Measurements from ENCODE around the gene CDH24. TPM values are rescaled to one million over a fixed set of nuclear protein-coding genes. Genes with fewer than 3 reads are reported as not detected.

CDH24 gene
- total RNA-seq, 6 donors from 2014 or later, result 2.0 to 8.0 (median 4.2) TPM

GRCh38 chr14:23090254-23090636, 32.9 kb upstream of the CDH24 start:
- DNase-seq (no peak), ATAC-seq (ENCODE audit: low FRiP score in 2 of 2) (no peak)
- H3K4me3 ChIP-seq, result no peak overlapping the region
- 47 to 62% methylated on average over 4 of the region's 4 CpGs for WGBS, 2 donors
- peak overlapping the region in 1 of 4 donors; percentile 13 for H3K27ac ChIP-seq
- H3K9me3 ChIP-seq, result no peaks in the 10 kb centered on the region
- H3K36me3 ChIP-seq, result peaks cover 26 to 79% (median 60%) of the 10 kb centered on the region in 4 donors
- peaks cover 22 to 50% (median 33%) of the 10 kb centered on the region in 4 donors for H3K4me1 ChIP-seq
- H3K27me3 ChIP-seq, result no peaks in the 10 kb centered on the region
- TF ChIP-seq POLR2AphosphoS5 (IDR thresholded peaks at IDR 0.05), result no peak
- no peak for TF ChIP-seq CTCF (IDR thresholded peaks at IDR 0.05)
- no peak for TF ChIP-seq POLR2A (IDR thresholded peaks at IDR 0.05)
- no peak for TF ChIP-seq EP300 (IDR thresholded peaks at IDR 0.05)

- DNase-seq, result no peak
- peaks cover 22 to 50% (median 33%) of the 10 kb centered on the region in 4 donors for H3K4me1 ChIP-seq
- no peaks in the 10 kb centered on the region for H3K9me3 ChIP-seq
- no peaks in the 10 kb centered on the region for H3K27me3 ChIP-seq
- H3K36me3 ChIP-seq, result peaks cover 26 to 85% (median 65%) of the 10 kb centered on the region in 4 donors
- WGBS, 2 donors, result 73 to 88% methylated on average over 12 of the region's 12 CpGs
- ATAC-seq (ENCODE audit: low FRiP score in 2 of 2), result no peak
- H3K4me3 ChIP-seq, result no peak overlapping the region
- no peak for TF ChIP-seq POLR2A (IDR thresholded peaks at IDR 0.05)
- no peak for TF ChIP-seq POLR2AphosphoS5 (IDR thresholded peaks at IDR 0.05)
- TF ChIP-seq EP300 (IDR thresholded peaks at IDR 0.05), result no peak
- TF ChIP-seq CTCF (IDR thresholded peaks at IDR 0.05), result no peak
- H3K27ac ChIP-seq, result peak overlapping the region in 1 of 4 donors; percentile 13
Measured at GRCh38 chr14:23089498-23090253, 32.4 kb upstream of the CDH24 start.

- no peak for DNase-seq
- peaks cover 5 to 22% (median 15%) of the 10 kb centered on the region in 4 donors for H3K4me1 ChIP-seq
- H3K9me3 ChIP-seq, result no peaks in the 10 kb centered on the region
- 89 to 96% methylated on average over 1 of the region's 1 CpG for WGBS, 2 donors
- no peaks in the 10 kb centered on the region for H3K27me3 ChIP-seq
- peaks cover 38 to 100% (median 84%) of the 10 kb centered on the region in 4 donors for H3K36me3 ChIP-seq
- no peak overlapping the region for H3K4me3 ChIP-seq
- no peak overlapping the region for H3K27ac ChIP-seq
- no peak for TF ChIP-seq CTCF (IDR thresholded peaks at IDR 0.05)
- no peak for TF ChIP-seq POLR2AphosphoS5 (IDR thresholded peaks at IDR 0.05)
- no peak for TF ChIP-seq EP300 (IDR thresholded peaks at IDR 0.05)
- no peak for TF ChIP-seq POLR2A (IDR thresholded peaks at IDR 0.05)
- no peak for ATAC-seq (ENCODE audit: low FRiP score in 2 of 2)
Measured at GRCh38 chr14:23086565-23086964, 29.2 kb upstream of the CDH24 start.

GRCh38 chr14:23085458-23085857, 28.1 kb upstream of the CDH24 start:
- H3K9me3 ChIP-seq, result no peaks in the 10 kb centered on the region
- no peaks in the 10 kb centered on the region for H3K27me3 ChIP-seq
- no peak overlapping the region for H3K27ac ChIP-seq
- H3K4me3 ChIP-seq, result no peak overlapping the region
- ATAC-seq (ENCODE audit: low FRiP score in 2 of 2) (no peak), DNase-seq (no peak)
- peaks cover 49 to 100% (median 90%) of the 10 kb centered on the region in 4 donors for H3K36me3 ChIP-seq
- WGBS, 2 donors, result 72 to 74% methylated on average over 3 of the region's 3 CpGs
- TF ChIP-seq CTCF (IDR thresholded peaks at IDR 0.05), result no peak
- TF ChIP-seq POLR2AphosphoS5 (IDR thresholded peaks at IDR 0.05), result no peak
- TF ChIP-seq EP300 (IDR thresholded peaks at IDR 0.05), result no peak
- TF ChIP-seq POLR2A (IDR thresholded peaks at IDR 0.05), result no peak
- H3K4me1 ChIP-seq, result peaks cover 5 to 11% (median 9%) of the 10 kb centered on the region in 4 donors

Measured in upper lobe of left lung (tissue), 6 donors.